SK-N-SH treated with all-trans-retinoic acid at 6 μM for 48 hours (cell line): Measurements from ENCODE around the gene SLC41A1.

ENCODE experiments used
- ATAC-seq: fragments of 200-7000 bp; cut with Tn5 transposase; 3 replicates; pipeline ENCODE4 v1.9.1; 2020; ENCODE audit warnings: mild to moderate bottlenecking, moderate library complexity
- ARNTL ChIP-seq: fragments of 450-650 bp; formaldehyde crosslinking; IDR thresholded peaks from 2 replicates; pipeline ENCODE4 v1.5.0; 2020; ENCODE audit warnings: low read depth, mild to moderate bottlenecking, moderate library complexity, borderline replicate concordance
- BACH2 ChIP-seq: fragments of 250-450 bp; sonication (Bioruptor Pico); IDR thresholded peaks from 2 replicates; pipeline ENCODE4 v1.9.0; 2021; ENCODE audit warnings: mild to moderate bottlenecking, borderline replicate concordance
- CREB5 ChIP-seq: fragments of 250-450 bp; sonication (Bioruptor Pico); IDR thresholded peaks from 2 replicates; pipeline ENCODE4 v1.5.1; 2020; ENCODE audit warnings: low read depth, mild to moderate bottlenecking, moderate library complexity
- CSDC2 ChIP-seq: fragments of 250-450 bp; sonication (Bioruptor Pico); IDR thresholded peaks from 2 replicates; pipeline ENCODE4 v1.5.0; 2020; ENCODE audit warnings: mild to moderate bottlenecking, moderate library complexity
- CSRNP3 ChIP-seq: fragments of 250-450 bp; sonication (Bioruptor Pico); IDR thresholded peaks from 2 replicates; pipeline ENCODE4 v1.5.1; 2021; ENCODE audit warnings: mild to moderate bottlenecking, moderate library complexity
- ESRRG ChIP-seq: fragments of 250-450 bp; sonication (Bioruptor Pico); IDR thresholded peaks from 2 replicates; pipeline ENCODE4 v1.6.1; 2021; ENCODE audit warnings: mild to moderate bottlenecking
- GLIS3 ChIP-seq: fragments of 250-450 bp; sonication (Bioruptor Pico); IDR thresholded peaks from 2 replicates; pipeline ENCODE4 v1.5.0; 2020; ENCODE audit warnings: mild to moderate bottlenecking, moderate library complexity
- ISL1 ChIP-seq: fragments of 250-450 bp; sonication (Bioruptor Pico); IDR thresholded peaks from 2 replicates; pipeline ENCODE4 v2.1.2; 2022; ENCODE audit warnings: mild to moderate bottlenecking, moderate library complexity
- OSR1 ChIP-seq: fragments of 250-450 bp; sonication (Bioruptor Pico); IDR thresholded peaks from 2 replicates; pipeline ENCODE4 v1.8.0; 2022; ENCODE audit warnings: moderate library complexity, mild to moderate bottlenecking, inconsistent platforms
- PATZ1 ChIP-seq: fragments of 250-450 bp; sonication (Bioruptor Pico); IDR thresholded peaks from 2 replicates; pipeline ENCODE4 v1.8.0; 2020; ENCODE audit warnings: mild to moderate bottlenecking, moderate library complexity, borderline replicate concordance
- POU6F1 ChIP-seq: fragments of 250-450 bp; sonication (Bioruptor Pico); IDR thresholded peaks from 2 replicates; pipeline ENCODE4 v1.8.0; 2021; ENCODE audit warnings: low read depth, mild to moderate bottlenecking, moderate library complexity, borderline replicate concordance
- PPARA ChIP-seq: fragments of 250-450 bp; sonication (Bioruptor Pico); IDR thresholded peaks from 2 replicates; pipeline ENCODE4 v1.5.0; 2020; ENCODE audit warnings: mild to moderate bottlenecking, borderline replicate concordance
- SNAI2 ChIP-seq: fragments of 250-450 bp; sonication (Bioruptor Pico); IDR thresholded peaks from 2 replicates; pipeline ENCODE4 v1.5.0; 2020; ENCODE audit warnings: mild to moderate bottlenecking, moderate library complexity
- TCF4 ChIP-seq: fragments of 250-450 bp; sonication (Bioruptor Pico); IDR thresholded peaks from 2 replicates; pipeline ENCODE4 v1.8.0; 2021; ENCODE audit warnings: mild to moderate bottlenecking, moderate library complexity, borderline replicate concordance
- TSHZ2 ChIP-seq: fragments of 250-450 bp; sonication (Bioruptor Pico); IDR thresholded peaks from 2 replicates; pipeline ENCODE4 v1.5.0; 2020; ENCODE audit warnings: mild to moderate bottlenecking, moderate library complexity
- ZC3H10 ChIP-seq: fragments of 250-450 bp; sonication (Bioruptor Pico); IDR thresholded peaks from 2 replicates; pipeline ENCODE4 v1.5.1; 2021; ENCODE audit warnings: mild to moderate bottlenecking, moderate library complexity
- ZFP3 ChIP-seq: fragments of 250-450 bp; sonication (Bioruptor Pico); IDR thresholded peaks from 2 replicates; pipeline ENCODE4 v1.5.0; 2020; ENCODE audit warnings: mild to moderate bottlenecking, moderate library complexity
- ZFP30 ChIP-seq: fragments of 450-650 bp; formaldehyde crosslinking; IDR thresholded peaks from 2 replicates; pipeline ENCODE4 v1.5.0; 2022; ENCODE audit warnings: mild to moderate bottlenecking, moderate library complexity
- ZNF565 ChIP-seq: fragments of 450-650 bp; formaldehyde crosslinking; conservative IDR thresholded peaks from 2 replicates; pipeline ENCODE4 v1.5.0; 2020; ENCODE audit warnings: low read depth, mild to moderate bottlenecking, moderate library complexity
- ZNF70 ChIP-seq: fragments of 450-650 bp; formaldehyde crosslinking; IDR thresholded peaks from 2 replicates; pipeline ENCODE4 v1.5.0; 2020; ENCODE audit warnings: mild to moderate bottlenecking, moderate library complexity
- ZNF8 ChIP-seq: fragments of 450-650 bp; formaldehyde crosslinking; IDR thresholded peaks from 2 replicates; pipeline ENCODE4 v1.5.0; 2020; ENCODE audit warnings: mild to moderate bottlenecking, moderate library complexity

The SLC41A1 gene

GRCh38 chr1:205787287-205787916, 25.6 kb downstream of the SLC41A1 start:
- TF ChIP-seq ESRRG (no peak), SNAI2 (no peak), ZC3H10 (CRISPR knock-in tag) (no peak), PATZ1 (CRISPR knock-in tag) (no peak), ZNF565 (CRISPR knock-in tag) (no peak), ARNTL (CRISPR knock-in tag) (no peak), TCF4 (CRISPR knock-in tag) (no peak), CSDC2 (no peak), TSHZ2 (CRISPR knock-in tag) (no peak), ZNF8 (no peak), PPARA (CRISPR knock-in tag) (no peak), OSR1 (CRISPR knock-in tag) (no peak), GLIS3 (CRISPR knock-in tag) (no peak), BACH2 (no peak), ZFP30 (CRISPR knock-in tag) (no peak)
- ATAC-seq: no peak

- TF ChIP-seq TCF4 (CRISPR knock-in tag): no peak
- no peak for TF ChIP-seq SNAI2
- no peak for TF ChIP-seq GLIS3 (CRISPR knock-in tag)
- no peak for TF ChIP-seq ESRRG
- TF ChIP-seq CSRNP3 (CRISPR knock-in tag): no peak
- no peak for TF ChIP-seq CREB5 (CRISPR knock-in tag)
- TF ChIP-seq ZNF565 (CRISPR knock-in tag): no peak
- no peak for TF ChIP-seq PPARA (CRISPR knock-in tag)
- TF ChIP-seq POU6F1 (CRISPR knock-in tag): no peak
- TF ChIP-seq TSHZ2 (CRISPR knock-in tag): no peak
- no peak for TF ChIP-seq ZFP3 (CRISPR knock-in tag)
- TF ChIP-seq ZNF8: no peak
- TF ChIP-seq BACH2: no peak
- no peak for TF ChIP-seq ZNF70 (CRISPR knock-in tag)
- TF ChIP-seq OSR1 (CRISPR knock-in tag): no peak
- no peak for TF ChIP-seq ISL1 (CRISPR knock-in tag)
- TF ChIP-seq CSDC2: no peak
- TF ChIP-seq PATZ1 (CRISPR knock-in tag): no peak
- no peak for ATAC-seq
Observed at GRCh38 chr1:205786601-205787000, 26.4 kb downstream of the SLC41A1 start.
